ENCODE results near the gene EHF. TPM values are rescaled to one million over a fixed set of nuclear protein-coding genes. Genes with fewer than 3 reads are reported as not detected.
A peak's percentile ranks its signal among the peaks of the same experiment; 100 is the strongest.

The EHF gene
- total RNA-seq, 1 donor from 2014 or later = not detected

GRCh38 chr11:34583818-34584217 is 37.1 kb upstream of the EHF start:
- TF ChIP-seq, protein P1, sequence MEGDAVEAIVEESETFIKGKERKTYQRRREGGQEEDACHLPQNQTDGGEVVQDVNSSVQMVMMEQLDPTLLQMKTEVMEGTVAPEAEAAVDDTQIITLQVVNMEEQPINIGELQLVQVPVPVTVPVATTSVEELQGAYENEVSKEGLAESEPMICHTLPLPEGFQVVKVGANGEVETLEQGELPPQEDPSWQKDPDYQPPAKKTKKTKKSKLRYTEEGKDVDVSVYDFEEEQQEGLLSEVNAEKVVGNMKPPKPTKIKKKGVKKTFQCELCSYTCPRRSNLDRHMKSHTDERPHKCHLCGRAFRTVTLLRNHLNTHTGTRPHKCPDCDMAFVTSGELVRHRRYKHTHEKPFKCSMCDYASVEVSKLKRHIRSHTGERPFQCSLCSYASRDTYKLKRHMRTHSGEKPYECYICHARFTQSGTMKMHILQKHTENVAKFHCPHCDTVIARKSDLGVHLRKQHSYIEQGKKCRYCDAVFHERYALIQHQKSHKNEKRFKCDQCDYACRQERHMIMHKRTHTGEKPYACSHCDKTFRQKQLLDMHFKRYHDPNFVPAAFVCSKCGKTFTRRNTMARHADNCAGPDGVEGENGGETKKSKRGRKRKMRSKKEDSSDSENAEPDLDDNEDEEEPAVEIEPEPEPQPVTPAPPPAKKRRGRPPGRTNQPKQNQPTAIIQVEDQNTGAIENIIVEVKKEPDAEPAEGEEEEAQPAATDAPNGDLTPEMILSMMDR (IDR thresholded peaks at IDR 0.05) = no peak
- peaks cover 3% of the 10 kb centered on the region for H3K9me3 Mint-ChIP-seq (ENCODE audit: low read depth)
- H3K27ac Mint-ChIP-seq (ENCODE audit: unreplicated experiment) = no peak overlapping the region
- H3K27me3 Mint-ChIP-seq (ENCODE audit: low read depth) = peaks cover 57% of the 10 kb centered on the region
- H3K4me3 Mint-ChIP-seq (ENCODE audit: unreplicated experiment) = no peak overlapping the region
- peaks cover 4% of the 10 kb centered on the region for H3K4me1 Mint-ChIP-seq (ENCODE audit: low read depth)
- DNase-seq (ENCODE audit: low spot score) = no peak
- no peaks in the 10 kb centered on the region for H3K36me3 Mint-ChIP-seq (ENCODE audit: low read depth)

- H3K4me3 Mint-ChIP-seq (ENCODE audit: unreplicated experiment) = no peak overlapping the region
- H3K4me1 Mint-ChIP-seq (ENCODE audit: low read depth) = peaks cover 4% of the 10 kb centered on the region
- no peaks in the 10 kb centered on the region for H3K36me3 Mint-ChIP-seq (ENCODE audit: low read depth)
- H3K27me3 Mint-ChIP-seq (ENCODE audit: low read depth) = peaks cover 48% of the 10 kb centered on the region
- TF ChIP-seq, protein P1 (IDR thresholded peaks at IDR 0.05) = no peak
- no peak for DNase-seq (ENCODE audit: low spot score)
- peaks cover 3% of the 10 kb centered on the region for H3K9me3 Mint-ChIP-seq (ENCODE audit: low read depth)
- no peak overlapping the region for H3K27ac Mint-ChIP-seq (ENCODE audit: unreplicated experiment)
These were observed 35.6 kb upstream of the EHF start for GRCh38 chr11:34585304-34585734.

DNA sequence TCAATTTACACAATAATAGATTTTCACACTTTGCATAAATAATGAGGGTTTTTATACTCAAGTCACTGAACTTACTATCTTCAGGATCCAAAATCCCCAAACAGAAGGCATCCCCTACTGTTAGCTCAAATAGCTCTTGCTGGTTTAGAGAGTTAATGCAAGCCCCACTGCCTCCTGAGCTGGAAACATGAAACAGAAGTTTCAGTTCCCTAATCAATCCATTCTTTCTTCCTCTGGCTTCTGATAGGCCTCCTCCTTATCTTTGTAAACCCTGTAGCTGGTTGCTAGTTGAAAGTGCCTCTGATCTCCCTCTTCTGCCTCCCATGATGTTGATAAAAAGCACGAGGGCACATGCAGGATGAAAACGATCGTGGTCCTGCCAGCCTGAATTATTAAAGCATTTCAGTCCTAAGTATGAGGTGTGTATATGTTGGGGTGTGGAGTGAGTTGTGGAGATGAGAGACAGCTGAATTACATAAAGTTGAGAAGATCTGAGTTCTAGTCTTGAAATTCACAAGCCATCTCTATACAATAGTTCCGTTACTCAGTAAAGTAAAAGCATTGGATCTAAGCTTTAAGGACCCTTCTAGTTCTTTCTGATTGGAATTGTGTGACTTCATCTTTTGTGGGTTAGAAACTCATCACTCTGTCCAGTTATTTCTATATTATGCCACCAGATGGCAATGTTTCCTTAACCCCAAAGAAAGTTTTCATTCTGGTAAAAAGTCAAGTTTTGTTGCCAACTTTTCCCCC is 35.0 kb upstream of the EHF start:
- Mint-ChIP-seq H3K36me3 (ENCODE audit: low read depth) (no peaks in the 10 kb centered on the region), H3K27me3 (ENCODE audit: low read depth) (peaks cover 44% of the 10 kb centered on the region), H3K4me3 (ENCODE audit: unreplicated experiment) (peak overlapping the region; percentile 48), H3K27ac (ENCODE audit: unreplicated experiment) (no peak overlapping the region), H3K4me1 (ENCODE audit: low read depth) (peaks cover 4% of the 10 kb centered on the region), H3K9me3 (ENCODE audit: low read depth) (peaks cover 3% of the 10 kb centered on the region)
- TF ChIP-seq, protein P1 (IDR thresholded peaks at IDR 0.05) = peak; percentile 93
- DNase-seq (ENCODE audit: low spot score) = no peak

- no peak for DNase-seq (ENCODE audit: low spot score)
- peaks cover 4% of the 10 kb centered on the region for H3K4me1 Mint-ChIP-seq (ENCODE audit: low read depth)
- no peak overlapping the region for H3K27ac Mint-ChIP-seq (ENCODE audit: unreplicated experiment)
- H3K27me3 Mint-ChIP-seq (ENCODE audit: low read depth) = peaks cover 41% of the 10 kb centered on the region
- H3K9me3 Mint-ChIP-seq (ENCODE audit: low read depth) = peaks cover 3% of the 10 kb centered on the region
- H3K36me3 Mint-ChIP-seq (ENCODE audit: low read depth) = no peaks in the 10 kb centered on the region
- peak overlapping the region; percentile 48 for H3K4me3 Mint-ChIP-seq (ENCODE audit: unreplicated experiment)
- TF ChIP-seq, protein P1 (IDR thresholded peaks at IDR 0.05) = peak; percentile 44
These were observed 34.2 kb upstream of the EHF start for GRCh38 chr11:34586488-34587281.

DNA sequence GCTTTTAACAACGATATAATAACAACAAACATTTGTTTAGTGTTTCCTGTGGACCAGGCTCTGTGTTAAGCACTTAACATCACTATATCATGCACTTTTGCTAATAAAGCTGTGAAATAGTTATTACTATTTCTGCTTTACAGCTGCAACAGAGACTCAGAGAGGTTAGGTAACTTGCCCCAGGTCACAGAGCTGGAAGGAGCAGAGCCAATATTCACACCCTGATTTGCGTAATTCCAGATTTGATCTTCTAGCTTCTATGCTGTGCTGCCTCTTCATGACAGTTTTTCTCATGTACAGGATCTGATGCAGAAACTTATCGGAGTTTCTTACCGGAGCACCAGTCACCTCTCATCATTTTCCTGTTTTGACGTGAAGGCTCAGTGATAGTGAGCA is 33.6 kb upstream of the EHF start:
- Mint-ChIP-seq H3K27me3 (ENCODE audit: low read depth) (peaks cover 40% of the 10 kb centered on the region), H3K4me1 (ENCODE audit: low read depth) (peaks cover 4% of the 10 kb centered on the region), H3K36me3 (ENCODE audit: low read depth) (peaks cover under 1% of the 10 kb centered on the region)

More for the DNA sequence above, 33.6 kb upstream of the EHF start:
- peaks cover 3% of the 10 kb centered on the region for H3K9me3 Mint-ChIP-seq (ENCODE audit: low read depth)
- H3K4me3 Mint-ChIP-seq (ENCODE audit: unreplicated experiment) = no peak overlapping the region
- no peak overlapping the region for H3K27ac Mint-ChIP-seq (ENCODE audit: unreplicated experiment)
- no peak for DNase-seq (ENCODE audit: low spot score)
- TF ChIP-seq, protein P1 (IDR thresholded peaks at IDR 0.05) = no peak

Data from chondrocyte (in vitro differentiated cells).